IPS DF 6.9 (cell line): ENCODE results near the gene TERT.

Source experiments
- DNase-seq: peaks from one replicate; pipeline ENCODE4 v3.0.0-alpha.2; 2013; ENCODE audit warnings: low read depth, low spot score
- H3K27ac ChIP-seq: one replicate; pipeline ENCODE4 v1.5.1; 2013; ENCODE audit warnings: low read length, control low read depth
- H3K27me3 ChIP-seq: 2 replicates; pipeline ENCODE4 v1.6.1; 2013; ENCODE audit warnings: mild to moderate bottlenecking, low read length; ENCODE audit not compliant: control insufficient read depth, insufficient read depth
- H3K36me3 ChIP-seq: 2 replicates; pipeline ENCODE4 v1.6.1; 2013; ENCODE audit warnings: low read length; ENCODE audit not compliant: control insufficient read depth, insufficient read depth
- H3K4me1 ChIP-seq: 2 replicates; pipeline ENCODE4 v1.6.1; 2013; ENCODE audit warnings: low read length; ENCODE audit not compliant: control insufficient read depth, insufficient read depth
- H3K4me3 ChIP-seq: 2 replicates; pipeline ENCODE4 v1.5.1; 2013; ENCODE audit warnings: mild to moderate bottlenecking, low read length
- H3K9me3 ChIP-seq: 2 replicates; pipeline ENCODE4 v1.6.1; 2013; ENCODE audit warnings: low read length, inconsistent platforms; ENCODE audit not compliant: control insufficient read depth, insufficient read depth
- WGBS: extraction: QIAGEN DNeasy Blood & Tissue Kit; methylation state at CpG from one replicate; pipeline ENCODE4 v1.1.7; 2013; ENCODE audit warnings: mixed read lengths, missing lambda C conversion rate; ENCODE audit not compliant: insufficient read length, insufficient coverage; 5-methylcytosine and 5-hydroxymethylcytosine counted together

The TERT gene

DNA sequence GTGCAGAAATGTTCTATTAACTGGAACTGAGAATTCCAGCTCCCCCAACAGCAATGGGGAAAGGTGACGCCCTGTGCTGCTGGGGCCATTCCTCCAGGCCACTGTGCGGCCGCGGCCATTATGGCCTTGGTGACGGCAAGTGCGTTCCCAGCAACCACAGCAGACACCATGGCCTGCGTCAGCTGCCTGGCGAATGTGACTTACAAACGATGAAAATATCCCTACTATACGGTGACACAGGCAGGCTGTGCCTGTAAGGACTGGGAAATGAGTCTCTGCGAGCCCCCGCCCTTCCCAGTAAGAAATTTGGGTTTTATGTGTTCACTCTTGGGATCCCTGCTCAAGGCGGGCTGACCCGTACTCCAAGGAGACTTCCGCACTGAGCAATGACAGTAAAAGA, 29.4 kb upstream of the TERT start:
- H3K9me3 ChIP-seq = no peaks in the 10 kb centered on the region
- no peak overlapping the region for H3K27ac ChIP-seq
- H3K27me3 ChIP-seq = no peaks in the 10 kb centered on the region
- DNase-seq = no peak
- H3K4me3 ChIP-seq = no peak overlapping the region
- no peaks in the 10 kb centered on the region for H3K4me1 ChIP-seq
- no CpG with 5 or more reads among the region's 15 CpGs for WGBS
- H3K36me3 ChIP-seq = peaks cover 50% of the 10 kb centered on the region

DNA sequence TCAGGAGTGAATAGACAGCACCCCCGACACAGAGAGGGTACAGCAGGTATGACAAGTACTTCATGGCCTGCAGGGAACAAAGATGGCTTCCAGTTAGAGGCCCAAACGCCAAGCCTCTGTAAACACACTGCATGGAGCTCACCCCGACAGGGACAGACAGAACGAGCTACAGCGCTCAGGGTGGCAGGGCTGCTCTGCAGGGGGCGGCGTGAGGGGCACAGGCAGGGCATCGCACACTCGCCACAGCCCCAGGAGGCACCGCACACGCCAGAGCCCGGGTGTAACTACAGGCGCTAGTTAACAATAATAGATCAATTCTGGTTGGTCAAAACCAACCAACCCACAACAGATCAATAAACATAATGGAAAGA, 28.9 kb upstream of the TERT start:
- no peaks in the 10 kb centered on the region for H3K9me3 ChIP-seq
- no peak overlapping the region for H3K27ac ChIP-seq
- H3K4me3 ChIP-seq = no peak overlapping the region
- no peaks in the 10 kb centered on the region for H3K4me1 ChIP-seq
- no CpG with 5 or more reads among the region's 13 CpGs for WGBS
- H3K36me3 ChIP-seq = peaks cover 54% of the 10 kb centered on the region
- DNase-seq = no peak
- H3K27me3 ChIP-seq = no peaks in the 10 kb centered on the region

DNA sequence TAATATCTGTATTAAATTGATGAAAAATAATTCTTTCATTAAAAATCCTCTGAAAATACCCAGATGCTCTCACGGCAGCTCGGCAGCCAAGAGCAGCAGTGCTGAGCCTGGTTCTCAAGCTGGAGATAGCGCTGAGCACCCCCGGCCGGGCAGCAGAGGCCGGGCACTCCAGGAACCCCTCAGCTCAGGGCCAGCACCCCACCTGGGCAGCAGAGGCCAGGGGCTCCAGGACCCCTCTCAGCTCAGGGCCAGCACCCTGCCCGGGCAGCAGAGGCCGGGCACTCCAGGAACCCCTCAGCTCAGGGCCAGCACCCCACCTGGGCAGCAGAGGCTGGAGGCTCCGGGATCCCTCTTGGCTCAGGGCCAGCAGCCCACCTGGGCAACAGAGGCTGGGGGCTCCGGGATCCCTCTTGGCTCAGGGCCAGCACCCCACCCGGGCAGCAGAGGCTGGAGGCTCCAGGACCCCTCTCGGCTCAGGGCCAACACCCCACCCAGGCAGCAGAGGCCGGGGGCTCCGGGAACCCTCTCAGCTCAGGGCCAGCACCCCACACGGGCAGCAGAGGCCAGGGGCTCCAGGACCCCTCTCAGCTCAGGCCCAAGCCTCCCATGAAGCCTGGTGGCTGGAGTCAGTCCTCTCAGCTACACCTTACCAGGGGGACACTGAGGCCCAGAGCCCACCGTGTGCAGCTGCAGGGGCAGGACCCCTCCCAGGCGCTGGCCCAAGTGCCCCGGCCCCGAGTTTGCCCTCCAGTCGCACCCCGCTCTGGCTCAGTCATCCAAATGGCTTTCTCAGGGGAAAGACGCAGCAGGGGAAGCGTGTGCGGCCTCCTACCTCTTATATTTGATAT, 28.3 kb upstream of the TERT start:
- no peaks in the 10 kb centered on the region for H3K9me3 ChIP-seq
- H3K4me3 ChIP-seq = no peak overlapping the region; the same call in 1 of the 2 replicates
- WGBS = no CpG with 5 or more reads among the region's 24 CpGs
- H3K4me1 ChIP-seq = no peaks in the 10 kb centered on the region
- H3K36me3 ChIP-seq = peaks cover 59% of the 10 kb centered on the region
- no peaks in the 10 kb centered on the region for H3K27me3 ChIP-seq
- DNase-seq = no peak
- no peak overlapping the region for H3K27ac ChIP-seq

DNA sequence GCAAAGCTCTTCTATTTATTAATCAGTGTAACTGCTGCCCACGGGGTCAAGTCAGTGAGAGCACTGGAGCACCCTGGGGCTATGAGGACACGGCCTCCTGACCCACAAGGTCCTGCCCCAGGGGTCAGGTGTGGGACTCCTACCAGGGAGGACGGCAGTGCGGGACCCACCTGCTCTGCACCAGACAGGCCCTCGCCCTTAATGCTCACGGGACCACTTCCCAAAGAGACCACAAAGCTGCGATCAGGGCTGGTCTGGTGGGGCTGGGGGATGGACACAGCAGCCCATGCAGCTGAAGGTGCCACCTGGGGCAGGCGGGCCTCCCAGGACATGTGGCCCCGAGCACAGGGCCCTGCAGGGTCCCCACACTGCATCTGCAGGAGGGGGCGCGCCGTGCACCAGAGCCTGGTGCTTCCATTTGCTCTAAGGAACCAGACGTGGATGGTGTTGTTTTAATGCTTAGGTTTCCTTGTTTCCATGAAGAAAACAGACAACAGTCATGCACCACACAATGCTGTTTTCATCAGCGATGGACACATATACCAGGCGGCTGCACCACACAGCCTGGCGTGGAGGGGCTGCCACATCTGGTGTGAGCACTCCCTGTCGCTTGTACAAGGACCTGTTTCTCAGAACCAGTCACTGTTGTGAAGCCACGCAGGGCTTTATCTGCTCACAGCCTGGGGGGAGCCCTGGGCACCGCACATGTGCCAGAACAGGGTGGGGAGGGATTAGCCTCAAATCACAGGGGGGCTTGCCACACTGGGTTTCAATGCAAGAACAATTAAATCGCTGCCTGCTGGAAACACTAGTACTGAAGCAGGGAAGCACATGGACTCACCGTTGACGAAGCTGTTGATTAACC, 27.4 kb upstream of the TERT start:
- peaks cover 63% of the 10 kb centered on the region for H3K36me3 ChIP-seq
- H3K4me3 ChIP-seq = no peak overlapping the region
- H3K27ac ChIP-seq = no peak overlapping the region
- no peaks in the 10 kb centered on the region for H3K9me3 ChIP-seq
- no CpG with 5 or more reads among the region's 22 CpGs for WGBS
- DNase-seq = no peak
- H3K27me3 ChIP-seq = no peaks in the 10 kb centered on the region
- H3K4me1 ChIP-seq = no peaks in the 10 kb centered on the region

DNA sequence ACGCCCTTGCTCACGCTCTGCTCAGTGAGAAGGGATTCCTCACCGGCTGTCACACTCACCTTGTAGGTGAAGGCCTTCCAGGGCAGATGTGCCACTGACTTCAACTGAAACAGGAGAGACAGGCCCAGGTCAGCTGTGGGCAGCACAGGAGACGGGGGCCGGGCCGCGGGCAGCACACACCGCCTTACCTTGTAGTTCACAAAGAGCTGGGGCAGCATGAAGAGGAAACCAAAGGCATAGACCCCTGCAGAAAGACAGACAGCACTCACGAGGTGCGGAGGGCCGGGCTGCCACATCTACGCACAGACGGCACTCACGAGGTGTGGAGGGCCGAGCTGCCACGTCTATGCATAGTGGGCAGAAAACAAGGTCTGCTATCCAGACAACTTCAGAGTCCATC, 26.7 kb upstream of the TERT start:
- Histone ChIP-seq H3K4me3 (no peak overlapping the region), H3K4me1 (peaks cover under 1% of the 10 kb centered on the region; the same call in 1 of the 2 replicates), H3K27me3 (no peaks in the 10 kb centered on the region), H3K9me3 (no peaks in the 10 kb centered on the region), H3K27ac (no peak overlapping the region), H3K36me3 (peaks cover 63% of the 10 kb centered on the region)
- DNase-seq = no peak
- WGBS = no CpG with 5 or more reads among the region's 16 CpGs

DNA sequence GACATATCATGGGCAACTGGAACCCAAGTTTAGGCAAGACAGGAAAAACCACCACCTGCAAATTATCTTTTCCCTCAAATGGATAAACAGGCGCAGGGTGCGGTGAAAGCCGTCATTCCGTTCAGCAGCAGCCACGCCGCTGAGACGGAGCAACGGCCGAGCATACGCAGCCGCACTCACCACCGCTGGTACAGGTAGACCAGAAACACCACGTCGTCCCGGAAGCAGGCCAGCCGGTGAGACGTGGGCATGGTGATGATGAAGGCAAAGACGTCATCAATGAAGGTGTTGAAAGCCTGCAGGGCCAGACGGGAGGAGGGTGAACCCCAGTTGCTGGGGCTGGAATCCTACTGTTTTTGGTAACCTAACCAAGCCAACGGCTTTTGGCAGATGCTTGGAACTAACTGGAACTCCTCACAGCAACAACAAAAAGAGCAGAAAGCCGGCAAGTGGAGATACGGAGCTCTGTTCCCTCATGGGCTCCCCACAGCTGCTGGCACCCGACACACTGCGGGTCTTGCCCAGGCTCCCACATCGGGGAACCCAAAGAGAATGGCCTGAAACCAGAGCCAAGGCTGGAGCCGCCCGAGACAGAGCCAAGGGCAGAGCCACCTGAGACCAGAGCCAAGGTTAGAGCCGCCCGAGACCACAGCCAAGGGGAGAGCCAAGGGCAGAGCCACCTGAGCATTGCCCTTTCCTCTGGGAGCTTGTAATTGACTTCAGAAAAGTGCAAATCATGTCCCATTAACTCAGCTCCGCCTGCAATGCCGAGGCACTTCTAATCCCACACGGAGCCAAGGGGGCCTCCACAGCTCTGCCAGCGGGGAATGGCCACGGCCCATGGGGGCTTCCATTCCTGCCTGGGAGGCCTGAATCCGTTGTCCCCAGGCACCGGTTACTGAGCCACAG, 25.8 kb upstream of the TERT start:
- WGBS = no CpG with 5 or more reads among the region's 36 CpGs
- DNase-seq = no peak
- Histone ChIP-seq H3K4me3 (no peak overlapping the region), H3K27ac (no peak overlapping the region), H3K27me3 (no peaks in the 10 kb centered on the region), H3K9me3 (no peaks in the 10 kb centered on the region), H3K4me1 (peaks cover 5% of the 10 kb centered on the region; the same call in 1 of the 2 replicates), H3K36me3 (peaks cover 59% of the 10 kb centered on the region)

DNA sequence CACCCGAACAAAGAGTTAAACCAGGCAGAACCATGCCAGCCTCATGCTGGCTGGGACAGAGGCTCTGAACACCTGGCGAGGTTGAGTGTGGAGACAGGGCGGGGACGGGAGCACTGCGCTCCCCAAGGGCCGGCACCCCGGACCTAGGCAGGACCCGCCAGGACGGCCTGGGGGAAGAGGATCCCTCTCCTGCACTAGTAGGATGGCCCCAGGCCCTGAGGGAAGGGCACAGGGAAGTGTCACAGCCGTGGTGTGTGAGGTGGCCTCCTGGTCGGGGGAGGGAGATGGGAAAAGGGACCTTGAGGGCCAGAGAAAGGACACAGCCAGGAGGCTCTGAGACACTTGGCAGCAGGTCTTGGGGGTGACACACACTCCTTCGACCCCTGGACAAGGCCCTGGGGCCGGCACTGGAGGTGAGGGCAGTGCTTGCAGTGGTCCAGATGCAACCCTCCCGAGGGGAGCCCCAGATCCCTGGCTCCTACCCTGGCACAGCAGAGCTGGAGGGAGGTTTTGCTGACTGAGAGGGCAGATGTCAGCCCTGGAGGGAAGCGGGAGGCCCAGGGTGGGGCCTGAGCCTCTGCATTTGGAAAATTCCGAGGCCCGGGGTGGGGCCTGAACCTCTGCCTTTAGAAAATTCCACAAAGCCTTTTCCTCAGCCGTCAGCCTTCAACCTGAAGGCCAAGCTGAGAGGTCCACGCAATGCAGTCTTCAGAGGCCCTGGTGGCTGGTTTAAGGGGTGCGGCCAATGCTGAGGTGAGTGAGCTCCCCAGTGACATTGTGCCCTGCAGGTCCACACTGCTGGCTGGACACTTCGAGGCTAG, 24.8 kb upstream of the TERT start:
- no peaks in the 10 kb centered on the region for H3K27me3 ChIP-seq
- WGBS = no CpG with 5 or more reads among the region's 21 CpGs
- peaks cover 6% of the 10 kb centered on the region; the same call in 1 of the 2 replicates for H3K4me1 ChIP-seq
- no peak for DNase-seq
- no peaks in the 10 kb centered on the region for H3K9me3 ChIP-seq
- H3K4me3 ChIP-seq = no peak overlapping the region
- peaks cover 49% of the 10 kb centered on the region for H3K36me3 ChIP-seq
- no peak overlapping the region for H3K27ac ChIP-seq

DNA sequence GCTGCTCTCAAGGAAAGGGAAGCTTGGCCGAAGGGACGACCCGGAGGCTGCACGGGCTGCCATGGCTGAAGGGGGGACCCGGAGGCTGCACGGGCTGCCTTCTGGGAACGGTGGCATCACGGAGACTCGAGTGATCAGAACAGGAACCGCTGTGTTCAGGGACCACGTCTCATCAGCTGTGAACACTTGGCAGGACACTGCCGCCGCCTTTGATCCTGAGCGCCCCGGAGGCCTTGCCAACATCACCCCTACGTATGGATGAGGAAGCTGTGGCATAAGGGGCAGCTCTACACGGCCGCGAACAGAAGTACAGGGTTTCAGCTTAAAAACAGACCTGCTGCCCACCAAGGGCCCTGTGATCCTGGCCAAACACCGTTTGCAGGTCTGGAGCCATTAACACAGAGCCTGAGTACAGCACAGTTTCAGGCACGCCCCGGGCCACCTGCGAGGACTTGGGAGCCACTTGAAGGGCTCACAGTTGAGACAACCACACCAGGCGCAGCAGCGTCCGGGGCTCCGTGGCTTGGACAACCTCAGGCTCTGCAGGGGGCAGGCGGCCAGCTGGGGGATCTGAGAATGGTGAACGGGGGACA, 23.9 kb upstream of the TERT start:
- H3K27ac ChIP-seq = no peak overlapping the region
- no CpG with 5 or more reads among the region's 29 CpGs for WGBS

DNA sequence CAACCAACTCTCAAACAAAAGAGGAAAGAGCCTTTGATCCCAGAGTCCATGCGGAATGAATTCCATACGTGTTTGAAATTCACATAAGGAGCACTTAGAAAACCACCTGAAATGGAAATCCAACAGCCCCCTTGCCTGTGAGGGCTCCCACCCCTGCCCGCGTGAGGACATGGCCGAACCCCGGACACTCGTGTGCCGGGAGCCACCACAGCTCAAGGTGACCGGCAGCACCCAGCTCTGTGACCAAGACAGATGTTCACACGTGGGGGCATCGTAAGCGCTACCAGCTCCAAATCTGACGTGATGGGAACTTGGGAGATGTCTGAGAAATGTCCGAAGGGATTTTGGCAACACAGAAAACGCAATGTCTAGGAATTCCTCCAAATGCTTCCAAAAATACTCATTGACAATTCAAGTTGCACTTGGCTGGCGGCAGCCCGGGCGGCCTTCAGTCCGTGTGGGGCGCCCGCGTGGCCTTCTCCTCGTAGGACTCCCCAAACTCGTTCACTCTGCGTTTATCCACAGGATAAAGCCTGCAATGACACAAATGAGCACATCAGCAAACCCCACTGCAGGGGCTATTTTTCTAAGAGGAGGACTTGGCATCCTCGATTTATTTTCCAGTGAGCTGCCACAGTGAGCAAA, 23.2 kb upstream of the TERT start:
- Histone ChIP-seq H3K36me3 (peaks cover 35% of the 10 kb centered on the region), H3K9me3 (no peaks in the 10 kb centered on the region), H3K4me3 (no peak overlapping the region), H3K27me3 (no peaks in the 10 kb centered on the region), H3K4me1 (peaks cover 7% of the 10 kb centered on the region; the same call in 1 of the 2 replicates), H3K27ac (no peak overlapping the region)
- no peak for DNase-seq
- no CpG with 5 or more reads among the region's 26 CpGs for WGBS

More for the DNA sequence above, 23.9 kb upstream of the TERT start:
- H3K4me3 ChIP-seq = no peak overlapping the region
- peaks cover 41% of the 10 kb centered on the region for H3K36me3 ChIP-seq
- H3K4me1 ChIP-seq = peaks cover 7% of the 10 kb centered on the region; the same call in 1 of the 2 replicates
- DNase-seq = no peak
- no peaks in the 10 kb centered on the region for H3K9me3 ChIP-seq
- H3K27me3 ChIP-seq = no peaks in the 10 kb centered on the region
